ENCODE data around the gene JAKMIP1. TPM values are rescaled to one million over a fixed set of nuclear protein-coding genes. Genes with fewer than 3 reads are reported as not detected.

Gene JAKMIP1
- total RNA-seq, 1 donor from 2014 or later: not detected

DNA sequence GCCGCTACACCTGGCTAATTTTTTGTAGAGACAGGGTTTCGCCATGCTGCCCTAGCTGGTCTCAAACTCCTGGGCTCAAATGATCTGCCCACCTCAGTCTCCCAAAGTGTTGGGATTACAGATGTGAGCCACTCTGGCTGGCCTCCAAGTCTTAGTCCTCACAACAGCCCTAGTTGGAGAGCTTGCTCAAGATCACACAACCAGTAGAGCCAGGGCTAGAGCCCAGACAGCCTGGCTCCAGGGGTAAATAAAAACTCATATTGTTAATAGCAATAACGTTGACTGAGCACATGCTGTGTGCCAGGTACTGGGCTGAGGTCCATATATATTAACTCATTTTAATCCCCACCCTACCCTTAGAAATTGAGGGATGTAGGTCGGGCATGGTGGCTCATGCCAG, 7.3 kb upstream of the JAKMIP1 start:
- no peaks in the 10 kb centered on the region for H3K4me1 Mint-ChIP-seq
- no peaks in the 10 kb centered on the region for H3K36me3 Mint-ChIP-seq
- no peak overlapping the region for H3K27ac Mint-ChIP-seq
- H3K27me3 Mint-ChIP-seq (ENCODE audit: low read depth): peaks cover 75% of the 10 kb centered on the region
- H3K9me3 Mint-ChIP-seq: no peaks in the 10 kb centered on the region
- no peak for TF ChIP-seq CTCF (IDR thresholded peaks at IDR 0.05; ENCODE audit: unreplicated experiment)
- DNase-seq (ENCODE audit: low spot score in 2 of 2, unreplicated experiment in 2 of 2): no peak
- H3K4me3 Mint-ChIP-seq: no peak overlapping the region

DNA sequence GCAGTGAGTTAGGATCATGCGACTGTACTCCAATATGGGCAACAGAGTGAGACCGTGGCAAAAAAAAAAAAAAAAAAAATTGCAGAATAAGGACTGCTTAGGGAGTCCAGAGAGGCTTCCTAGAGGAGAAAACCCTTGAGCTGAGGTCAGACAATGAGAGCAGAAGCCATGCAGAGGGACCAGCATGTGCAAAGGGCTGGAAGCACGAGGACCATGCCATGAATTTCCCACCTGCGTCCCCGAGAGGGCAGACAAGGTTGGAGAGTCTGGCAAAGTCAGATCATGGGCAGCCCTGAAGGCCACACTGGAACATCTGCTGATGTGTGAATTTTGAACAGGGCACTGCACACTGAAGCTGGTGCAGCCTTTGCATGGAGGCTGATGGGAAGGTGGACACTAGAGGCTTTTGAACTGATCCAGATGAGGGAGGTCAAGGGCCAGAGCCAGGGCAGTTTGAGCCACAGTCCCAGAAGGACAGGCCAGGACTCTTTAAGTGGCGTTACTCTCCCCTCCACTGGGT, 6.5 kb upstream of the JAKMIP1 start:
- DNase-seq (ENCODE audit: low spot score in 2 of 2, unreplicated experiment in 2 of 2): no peak
- Mint-ChIP-seq H3K4me1 (no peaks in the 10 kb centered on the region), H3K9me3 (no peaks in the 10 kb centered on the region), H3K4me3 (no peak overlapping the region), H3K27me3 (ENCODE audit: low read depth) (peaks cover 82% of the 10 kb centered on the region), H3K27ac (no peak overlapping the region), H3K36me3 (no peaks in the 10 kb centered on the region)
- no peak for TF ChIP-seq CTCF (IDR thresholded peaks at IDR 0.05; ENCODE audit: unreplicated experiment)

- H3K36me3 Mint-ChIP-seq: no peaks in the 10 kb centered on the region
- no peak overlapping the region for H3K4me3 Mint-ChIP-seq
- no peak for TF ChIP-seq CTCF (IDR thresholded peaks at IDR 0.05; ENCODE audit: unreplicated experiment)
- H3K9me3 Mint-ChIP-seq: peaks cover 8% of the 10 kb centered on the region
- H3K27me3 Mint-ChIP-seq (ENCODE audit: low read depth): peaks cover 88% of the 10 kb centered on the region
- H3K27ac Mint-ChIP-seq: no peak overlapping the region
- DNase-seq (ENCODE audit: low spot score in 2 of 2, unreplicated experiment in 2 of 2): no peak
- no peaks in the 10 kb centered on the region for H3K4me1 Mint-ChIP-seq
Observed at GRCh38 chr4:6205973-6206372, 5.6 kb upstream of the JAKMIP1 start.

DNA sequence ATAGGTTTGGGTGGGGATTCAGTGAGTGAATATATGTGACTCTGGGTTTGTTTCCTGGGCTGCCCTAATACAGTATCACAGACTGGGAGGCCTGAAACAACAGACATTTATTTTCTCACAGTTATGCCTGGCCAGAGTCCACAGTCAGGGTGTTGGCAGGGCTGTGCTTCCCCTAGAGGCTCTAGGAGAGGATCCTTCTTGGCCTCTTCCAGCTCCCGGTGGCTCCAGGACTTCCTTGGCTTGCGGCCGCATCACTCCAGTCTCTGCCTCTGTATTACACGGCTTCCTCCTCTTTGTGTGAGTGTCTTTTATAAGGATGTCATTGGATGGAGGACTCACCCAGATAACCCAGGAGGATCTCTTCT, 5.2 kb upstream of the JAKMIP1 start:
- H3K4me3 Mint-ChIP-seq: no peak overlapping the region
- H3K4me1 Mint-ChIP-seq: no peaks in the 10 kb centered on the region
- DNase-seq (ENCODE audit: low spot score in 2 of 2, unreplicated experiment in 2 of 2): no peak
- H3K27ac Mint-ChIP-seq: no peak overlapping the region
- TF ChIP-seq CTCF (IDR thresholded peaks at IDR 0.05; ENCODE audit: unreplicated experiment): no peak
- H3K36me3 Mint-ChIP-seq: no peaks in the 10 kb centered on the region
- peaks cover 8% of the 10 kb centered on the region for H3K9me3 Mint-ChIP-seq
- peaks cover 91% of the 10 kb centered on the region for H3K27me3 Mint-ChIP-seq (ENCODE audit: low read depth)

DNA sequence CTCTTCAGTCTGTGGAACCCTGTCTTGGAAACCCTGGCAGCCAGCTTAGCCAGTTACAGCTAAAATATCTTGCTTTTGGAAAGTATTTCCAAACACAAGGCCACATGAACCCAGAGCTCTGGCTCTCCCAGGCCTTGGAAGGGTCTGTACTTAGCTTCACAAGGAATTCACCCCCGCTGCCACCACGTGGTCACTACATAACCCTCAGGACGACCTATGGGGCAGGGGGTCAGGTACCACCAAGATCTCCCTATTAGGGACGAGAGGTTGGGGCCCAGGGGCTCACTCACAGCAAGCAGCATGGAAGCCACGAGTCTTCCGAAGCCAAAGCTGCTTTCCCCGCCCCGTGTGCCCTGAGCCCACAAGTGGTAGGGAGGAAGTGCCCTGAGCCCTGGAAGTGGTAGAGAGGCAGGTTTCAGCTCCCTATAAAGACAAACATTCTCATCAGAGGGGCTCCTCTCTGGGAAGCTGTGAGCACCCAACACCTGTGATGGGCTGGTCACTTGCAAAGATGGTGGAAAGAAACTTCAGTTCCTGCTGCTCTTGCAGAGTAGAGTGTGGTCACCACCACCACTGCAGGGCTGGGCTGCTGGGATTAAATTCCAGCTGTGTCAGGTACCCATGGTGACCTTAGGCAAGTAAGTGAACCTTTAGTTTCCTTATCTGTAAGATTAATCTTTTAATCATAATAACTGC, 4.7 kb upstream of the JAKMIP1 start:
- no peak for TF ChIP-seq CTCF (IDR thresholded peaks at IDR 0.05; ENCODE audit: unreplicated experiment)
- DNase-seq (ENCODE audit: low spot score in 2 of 2, unreplicated experiment in 2 of 2): no peak
- Mint-ChIP-seq H3K27me3 (ENCODE audit: low read depth) (peaks cover 89% of the 10 kb centered on the region), H3K4me1 (no peaks in the 10 kb centered on the region), H3K4me3 (no peak overlapping the region), H3K36me3 (no peaks in the 10 kb centered on the region), H3K9me3 (peaks cover 8% of the 10 kb centered on the region), H3K27ac (no peak overlapping the region)
